ENCODE results near the gene SLC10A7.

GRCh38 chr4:146308951-146309350 is 212.8 kb downstream of the SLC10A7 start:
- TF ChIP-seq CTCF (IDR thresholded peaks at IDR 0.05) = no peak
- no peak for TF ChIP-seq POLR2A (IDR thresholded peaks at IDR 0.05)
